IgD-negative memory B cell (primary cell): ENCODE data around the gene SVIP. TPM values are rescaled to one million over a fixed set of nuclear protein-coding genes. Genes with fewer than 3 reads are reported as not detected.
A peak's percentile ranks its signal among the peaks of the same experiment; 100 is the strongest.

Source experiments
- H3K27ac Mint-ChIP-seq, 3 donors: one replicate each; pipeline ENCODE4 v1.8.0; 2020 to 2022; ENCODE audit warnings: mild to moderate bottlenecking in 3 of 3, mixed read lengths in 3 of 3, moderate library complexity in 1 of 3
- H3K27me3 Mint-ChIP-seq: one replicate; pipeline ENCODE4 v1.8.0; 2021; ENCODE audit warnings: mixed read lengths
- H3K36me3 Mint-ChIP-seq: one replicate; pipeline ENCODE4 v1.8.0; 2020; ENCODE audit warnings: mild to moderate bottlenecking, mixed read lengths
- H3K4me1 Mint-ChIP-seq, 3 donors: one replicate each; pipeline ENCODE4 v1.8.0; 2020 to 2022; ENCODE audit warnings: mixed read lengths in 3 of 3, mild to moderate bottlenecking in 1 of 3
- H3K4me3 Mint-ChIP-seq, 4 donors: one replicate each; pipeline ENCODE4 v1.8.0; 2020 to 2022; ENCODE audit warnings: mild to moderate bottlenecking in 4 of 4, mixed read lengths in 4 of 4, moderate library complexity in 3 of 4
- H3K9me3 Mint-ChIP-seq, 3 donors: one replicate each; pipeline ENCODE4 v1.8.0; 2020 to 2021; ENCODE audit warnings: mixed read lengths in 3 of 3, mild to moderate bottlenecking in 1 of 3
- polyA plus RNA-seq: library from polyadenylated mRNA; unstranded; fragments of 300-500 nt; fragmentation: Illumina TruSeq; gene quantifications from one replicate; pipeline ENCODE4 v1.2.3, GENCODE V29; 2021

The SVIP gene, protein sequence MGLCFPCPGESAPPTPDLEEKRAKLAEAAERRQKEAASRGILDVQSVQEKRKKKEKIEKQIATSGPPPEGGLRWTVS
- polyA plus RNA-seq: 38.2 TPM

- H3K27ac Mint-ChIP-seq: peak within 1 kb of the TSS; percentile 79 to 91 (median 88)
- peak within 1 kb of the TSS; percentile 93 to 97 (median 96) for H3K4me3 Mint-ChIP-seq
- no peaks in the 10 kb centered on the region for H3K36me3 Mint-ChIP-seq
- peaks cover 4 to 10% (median 9%) of the 10 kb centered on the region in 3 donors for H3K4me1 Mint-ChIP-seq
- no peaks in the 10 kb centered on the region for H3K27me3 Mint-ChIP-seq
- H3K9me3 Mint-ChIP-seq: no peaks in the 10 kb centered on the region
Measured at GRCh38 chr11:22829231-22830081, at the start of gene SVIP. Gene SVIP (minus strand): TSS chr11:22829801. CDS start chr11:22829748, 53 bp downstream.

DNA sequence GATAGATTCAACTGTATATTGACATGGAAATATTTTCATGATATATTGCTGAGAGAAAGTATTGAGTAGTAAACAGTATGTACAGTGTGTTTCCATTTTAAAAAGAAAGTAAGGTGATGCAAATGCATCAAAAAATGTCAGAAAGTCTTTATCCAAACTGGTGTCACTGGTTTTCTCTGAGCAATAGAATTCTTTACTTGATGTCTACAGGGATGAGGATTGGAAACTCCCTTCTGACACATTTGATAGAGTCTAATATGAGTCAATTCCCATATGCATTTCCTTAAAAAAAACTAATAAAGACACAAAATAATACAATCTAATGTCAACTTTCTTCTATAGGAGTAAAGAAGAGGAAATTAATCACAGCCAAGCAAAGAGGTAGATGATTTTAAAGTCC lies 49.0 kb upstream of the SVIP start:
- H3K27me3 Mint-ChIP-seq: no peaks in the 10 kb centered on the region
- H3K36me3 Mint-ChIP-seq: no peaks in the 10 kb centered on the region
- no peak overlapping the region for H3K4me3 Mint-ChIP-seq
- no peak overlapping the region for H3K27ac Mint-ChIP-seq
- no peaks in the 10 kb centered on the region for H3K4me1 Mint-ChIP-seq
- H3K9me3 Mint-ChIP-seq: no peaks in the 10 kb centered on the region

GRCh38 chr11:22878039-22878438 lies 48.4 kb upstream of the SVIP start:
- no peaks in the 10 kb centered on the region for H3K4me1 Mint-ChIP-seq
- no peak overlapping the region for H3K27ac Mint-ChIP-seq
- H3K27me3 Mint-ChIP-seq: no peaks in the 10 kb centered on the region
- H3K36me3 Mint-ChIP-seq: no peaks in the 10 kb centered on the region
- H3K4me3 Mint-ChIP-seq: no peak overlapping the region
- no peaks in the 10 kb centered on the region for H3K9me3 Mint-ChIP-seq

GRCh38 chr11:22875869-22876473 lies 46.4 kb upstream of the SVIP start:
- Mint-ChIP-seq H3K4me3 (no peak overlapping the region), H3K27ac (no peak overlapping the region), H3K9me3 (no peaks in the 10 kb centered on the region), H3K4me1 (no peaks in the 10 kb centered on the region), H3K27me3 (no peaks in the 10 kb centered on the region), H3K36me3 (no peaks in the 10 kb centered on the region)

DNA sequence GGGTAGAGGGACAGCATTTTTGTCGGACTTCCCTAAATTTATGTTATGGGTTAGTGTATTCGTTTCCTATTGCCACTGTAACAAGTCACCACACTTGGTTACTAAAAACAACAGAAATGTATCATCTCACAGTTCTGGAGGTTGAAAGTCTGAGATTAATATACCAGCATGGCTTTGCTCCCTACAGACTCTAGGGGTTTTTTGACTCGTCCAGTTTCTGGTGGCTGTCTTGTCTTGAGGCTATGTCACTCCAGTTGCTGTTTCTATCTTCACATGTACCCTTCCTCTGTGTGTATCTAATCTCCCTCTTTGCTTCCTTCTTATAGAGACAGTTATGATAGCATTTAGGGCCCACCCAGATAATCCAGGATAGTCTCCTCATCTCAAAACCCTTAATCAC lies 39.7 kb upstream of the SVIP start:
- H3K9me3 Mint-ChIP-seq: no peaks in the 10 kb centered on the region
- H3K4me3 Mint-ChIP-seq: no peak overlapping the region
- H3K4me1 Mint-ChIP-seq: peaks cover 0 to 2% (median 0%) of the 10 kb centered on the region in 3 donors
- H3K27ac Mint-ChIP-seq: no peak overlapping the region
- H3K36me3 Mint-ChIP-seq: no peaks in the 10 kb centered on the region
- H3K27me3 Mint-ChIP-seq: no peaks in the 10 kb centered on the region

- Mint-ChIP-seq H3K4me1 (no peaks in the 10 kb centered on the region), H3K36me3 (no peaks in the 10 kb centered on the region), H3K9me3 (peaks cover 0 to 4% (median 0%) of the 10 kb centered on the region in 3 donors), H3K4me3 (no peak within 1 kb of the TSS), H3K27ac (peak within 1 kb of the TSS in 1 of 3 donors; percentile 34), H3K27me3 (no peaks in the 10 kb centered on the region)
Measured at GRCh38 chr11:22860241-22860640, 30.6 kb upstream of the SVIP start, which contains the start of gene CCDC179. Gene CCDC179 (minus strand): TSS chr11:22860474. CDS start chr11:22860421, 53 bp downstream.

DNA sequence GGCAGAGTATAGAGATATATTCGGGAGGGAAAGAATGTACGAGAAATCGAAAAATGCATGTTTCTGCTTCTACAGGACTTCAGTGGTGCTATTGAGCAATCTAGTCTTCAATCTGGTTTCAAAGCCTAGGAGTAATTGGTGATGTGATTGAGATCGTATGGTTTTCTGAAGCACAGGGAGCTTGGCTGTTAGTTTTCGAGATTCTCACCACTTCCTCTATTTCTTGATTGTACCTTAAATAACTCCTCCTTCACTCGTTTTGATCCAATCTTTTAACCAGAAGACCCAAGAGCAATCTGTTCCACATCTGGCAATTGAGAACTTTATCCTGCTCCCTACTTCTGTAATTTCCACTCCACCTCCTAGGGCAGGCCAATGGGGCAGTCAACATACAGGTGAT lies 30.2 kb upstream of the SVIP start:
- Mint-ChIP-seq H3K36me3 (no peaks in the 10 kb centered on the region), H3K27me3 (no peaks in the 10 kb centered on the region), H3K4me1 (no peaks in the 10 kb centered on the region), H3K27ac (peak overlapping the region in 1 of 3 donors; percentile 34), H3K4me3 (no peak overlapping the region), H3K9me3 (peaks cover 0 to 4% (median 0%) of the 10 kb centered on the region in 3 donors)

DNA sequence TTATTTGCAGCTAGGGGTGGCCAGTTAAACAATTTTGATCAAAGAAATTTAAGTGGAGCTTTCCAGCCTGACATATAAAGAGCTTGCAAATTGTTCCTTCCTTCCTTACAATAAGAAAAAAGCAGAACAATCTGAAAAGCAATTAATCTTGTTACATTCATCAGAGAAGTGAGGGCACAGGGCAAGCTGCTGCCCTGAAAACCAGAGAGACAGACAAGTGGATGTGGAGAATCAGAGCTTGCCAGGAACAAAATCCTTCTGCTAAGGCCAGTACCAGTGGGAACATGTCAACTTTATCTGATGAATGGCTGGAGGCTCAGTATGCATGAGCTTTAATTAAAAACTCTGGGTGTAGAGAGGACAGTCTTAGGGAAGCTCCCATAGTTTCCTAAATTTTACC lies 21.9 kb upstream of the SVIP start:
- H3K27ac Mint-ChIP-seq: no peak overlapping the region
- H3K4me3 Mint-ChIP-seq: no peak overlapping the region
- no peaks in the 10 kb centered on the region for H3K4me1 Mint-ChIP-seq
- H3K27me3 Mint-ChIP-seq: peaks cover 1% of the 10 kb centered on the region
- H3K9me3 Mint-ChIP-seq: peaks cover 0 to 4% (median 2%) of the 10 kb centered on the region in 3 donors
- H3K36me3 Mint-ChIP-seq: no peaks in the 10 kb centered on the region

GRCh38 chr11:22846726-22847125 lies 17.1 kb upstream of the SVIP start:
- Mint-ChIP-seq H3K36me3 (peaks cover 3% of the 10 kb centered on the region), H3K9me3 (peaks cover 0 to 4% (median 0%) of the 10 kb centered on the region in 3 donors), H3K4me1 (peaks cover 0 to 2% (median 0%) of the 10 kb centered on the region in 3 donors), H3K4me3 (no peak overlapping the region), H3K27ac (no peak overlapping the region), H3K27me3 (no peaks in the 10 kb centered on the region)

- Mint-ChIP-seq H3K27me3 (no peaks in the 10 kb centered on the region), H3K36me3 (peaks cover 2% of the 10 kb centered on the region), H3K9me3 (no peaks in the 10 kb centered on the region), H3K4me3 (no peak overlapping the region), H3K27ac (peak overlapping the region in 1 of 3 donors; percentile 26), H3K4me1 (peaks cover 4 to 10% (median 8%) of the 10 kb centered on the region in 3 donors)
Measured at GRCh38 chr11:22832315-22833015, 2.9 kb upstream of the SVIP start.

DNA sequence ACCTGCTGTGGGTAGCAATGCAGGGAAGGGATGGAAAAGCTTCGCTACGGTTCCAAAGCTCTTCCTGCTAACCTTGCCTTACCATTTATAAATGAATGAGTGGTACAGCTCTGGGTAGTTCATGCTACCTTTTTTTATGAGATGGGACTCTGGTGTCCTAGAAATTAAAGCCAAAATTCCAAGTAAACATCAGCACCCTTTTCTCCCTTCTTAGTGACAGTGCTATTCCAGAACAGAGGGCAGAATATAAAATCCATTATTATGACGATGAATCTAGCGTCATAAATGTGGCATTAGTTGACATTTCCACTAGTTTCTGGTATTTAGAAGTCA lies 447 bp upstream of the SVIP start:
- no peaks in the 10 kb centered on the region for H3K27me3 Mint-ChIP-seq
- H3K9me3 Mint-ChIP-seq: no peaks in the 10 kb centered on the region
- peak overlapping the region; percentile 53 to 91 (median 79) for H3K27ac Mint-ChIP-seq

DNA sequence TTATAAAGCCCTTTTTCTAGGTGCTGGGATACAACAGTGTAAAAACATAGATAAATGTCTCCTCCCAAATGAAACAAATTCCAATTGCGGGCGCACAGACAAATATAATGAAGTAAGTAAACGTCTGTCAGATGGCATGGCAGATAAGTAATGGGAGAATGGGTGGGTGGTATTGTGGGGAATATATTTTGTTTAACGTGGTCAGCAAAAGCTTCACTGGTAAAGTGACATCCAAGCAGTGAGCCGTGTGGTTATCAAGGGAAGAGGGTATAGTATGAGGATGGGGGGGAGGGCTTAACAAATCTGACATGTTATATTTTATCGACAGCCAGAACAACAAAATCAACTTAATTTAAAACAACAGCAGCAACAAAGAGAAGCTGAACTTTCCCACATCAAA lies 1.2 kb downstream of the SVIP start:
- H3K36me3 Mint-ChIP-seq: peaks cover 3% of the 10 kb centered on the region
- no peaks in the 10 kb centered on the region for H3K27me3 Mint-ChIP-seq
- H3K27ac Mint-ChIP-seq: peak overlapping the region in 2 of 3 donors; percentile 39 to 57
- H3K9me3 Mint-ChIP-seq: no peaks in the 10 kb centered on the region
- peaks cover 7 to 10% (median 9%) of the 10 kb centered on the region in 3 donors for H3K4me1 Mint-ChIP-seq
- peak overlapping the region; percentile 59 to 97 (median 96) for H3K4me3 Mint-ChIP-seq

More for the DNA sequence above, 447 bp upstream of the SVIP start:
- H3K4me3 Mint-ChIP-seq: peak overlapping the region; percentile 93 to 97 (median 96)
- H3K4me1 Mint-ChIP-seq: peaks cover 4 to 10% (median 9%) of the 10 kb centered on the region in 3 donors
- H3K36me3 Mint-ChIP-seq: no peaks in the 10 kb centered on the region

GRCh38 chr11:22822203-22822602 lies 7.4 kb downstream of the SVIP start:
- H3K9me3 Mint-ChIP-seq: no peaks in the 10 kb centered on the region
- H3K4me3 Mint-ChIP-seq: no peak overlapping the region
- peaks cover 11% of the 10 kb centered on the region for H3K36me3 Mint-ChIP-seq
- H3K4me1 Mint-ChIP-seq: peaks cover 0 to 3% (median 0%) of the 10 kb centered on the region in 3 donors
- no peaks in the 10 kb centered on the region for H3K27me3 Mint-ChIP-seq
- H3K27ac Mint-ChIP-seq: no peak overlapping the region

DNA sequence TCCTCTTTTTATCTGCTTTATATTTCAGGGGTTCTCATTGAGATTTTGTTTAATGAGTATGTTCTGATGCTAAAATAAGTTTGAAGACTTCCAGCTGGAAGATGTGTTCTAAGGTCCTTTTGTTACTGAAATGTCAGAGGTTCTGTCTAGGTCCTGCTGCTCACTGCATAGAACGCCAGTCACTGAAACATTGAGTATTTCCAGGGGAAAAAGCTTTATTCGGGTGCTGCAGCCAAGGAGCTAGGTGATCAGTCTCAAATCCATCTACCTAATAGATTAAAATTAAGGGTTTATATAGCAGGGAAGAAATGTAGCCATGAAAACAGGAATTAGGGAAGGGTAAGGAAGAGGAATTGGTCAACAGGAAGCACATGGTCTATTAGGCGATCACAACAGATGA lies 19.7 kb downstream of the SVIP start:
- Mint-ChIP-seq H3K4me1 (peaks cover 12 to 14% (median 14%) of the 10 kb centered on the region in 3 donors), H3K27me3 (no peaks in the 10 kb centered on the region), H3K9me3 (peaks cover 0 to 4% (median 0%) of the 10 kb centered on the region in 3 donors), H3K36me3 (peaks cover 3% of the 10 kb centered on the region), H3K4me3 (no peak overlapping the region), H3K27ac (no peak overlapping the region)
